ENCODE measurements around the gene DGKI.

DNA sequence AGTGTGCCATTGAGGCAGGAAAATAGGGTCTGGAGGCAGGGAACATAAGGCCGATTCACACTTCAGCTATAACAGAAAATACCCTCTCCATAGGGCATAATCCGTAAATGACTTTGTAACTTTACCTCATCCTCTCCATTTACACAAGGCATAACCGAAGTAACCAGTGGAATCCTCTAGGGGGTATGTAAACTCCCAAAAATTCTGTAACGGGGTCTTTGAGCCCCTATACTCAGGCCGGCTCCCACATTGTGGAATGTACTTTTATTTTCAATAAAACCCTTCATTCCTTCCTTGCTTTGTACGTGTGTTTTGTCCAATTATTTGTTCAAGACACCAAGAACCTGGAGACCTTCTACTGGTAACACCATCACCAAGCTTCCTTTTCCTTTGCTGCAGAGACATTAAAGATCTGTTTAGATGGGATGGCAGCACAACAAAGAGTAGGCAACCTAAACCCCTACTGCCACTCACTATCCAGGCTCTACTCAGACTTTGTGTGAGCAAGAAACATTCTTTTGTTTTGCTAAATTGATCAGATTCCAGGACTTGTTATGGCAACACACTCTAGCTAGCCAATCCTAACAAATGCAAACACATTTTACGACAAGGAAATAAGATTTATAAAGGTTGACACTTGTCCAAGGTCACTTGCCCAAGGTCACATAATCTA, 99.3 kb downstream of the DGKI start:
- TF ChIP-seq GATA2 (IDR thresholded peaks at IDR 0.05; ENCODE audit: low read depth, low read length) (no peak), GATA3 (IDR thresholded peaks at IDR 0.05; ENCODE audit: low read depth, low read length) (no peak)

Data from SH-SY5Y (cell line).